GM23248 (cell line): ENCODE results near the gene TAF11L14. TPM values are rescaled to one million over a fixed set of nuclear protein-coding genes. Genes with fewer than 3 reads are reported as not detected.
"Not testable (repeated sequence)": the region's sequence is repeated elsewhere in the genome, so short reads cannot be mapped to it uniquely, and the experiment has no call there.

Experiments
- DNase-seq: peaks from one replicate; pipeline ENCODE4 v3.0.0-alpha.2; 2015
- H2AFZ ChIP-seq: fragments of 200-600 bp; sonication (generic); 2 replicates; pipeline ENCODE4 v1.6.1; 2016; ENCODE audit warnings: antibody characterized with exemption
- H3F3A ChIP-seq: fragments of 200-600 bp; sonication (generic); 2 replicates; pipeline ENCODE4 v1.6.1; 2016; ENCODE audit warnings: mild to moderate bottlenecking, antibody characterized with exemption, mixed run types; ENCODE audit not compliant: insufficient read depth
- H3K27ac ChIP-seq: fragments of 200-600 bp; sonication (generic); 2 replicates; pipeline ENCODE4 v1.5.1; 2016; ENCODE audit warnings: mild to moderate bottlenecking
- H3K27me3 ChIP-seq: fragments of 200-600 bp; sonication (generic); replicated peaks from 2 replicates; pipeline ENCODE4 v1.6.1; 2016; ENCODE audit warnings: mild to moderate bottlenecking; ENCODE audit not compliant: insufficient read depth
- H3K36me3 ChIP-seq: fragments of 200-600 bp; sonication (generic); 2 replicates; pipeline ENCODE4 v1.6.1; 2016; ENCODE audit warnings: low read depth, mild to moderate bottlenecking
- H3K4me1 ChIP-seq: fragments of 200-600 bp; sonication (generic); 2 replicates; pipeline ENCODE4 v1.6.1; 2016; ENCODE audit warnings: mild to moderate bottlenecking; ENCODE audit not compliant: insufficient read depth
- H3K4me2 ChIP-seq: fragments of 200-600 bp; sonication (generic); one replicate; pipeline ENCODE4 v1.6.1; 2016; ENCODE audit warnings: mild to moderate bottlenecking; ENCODE audit not compliant: unreplicated experiment
- H3K4me3 ChIP-seq: fragments of 200-600 bp; sonication (generic); 2 replicates; pipeline ENCODE4 v1.5.1; 2016; ENCODE audit warnings: mild to moderate bottlenecking
- H3K79me2 ChIP-seq: fragments of 200-600 bp; sonication (generic); 2 replicates; pipeline ENCODE4 v1.6.1; 2016; ENCODE audit warnings: mild to moderate bottlenecking; ENCODE audit not compliant: insufficient read depth
- H3K9ac ChIP-seq: fragments of 200-600 bp; sonication (generic); 2 replicates; pipeline ENCODE4 v1.6.1; 2016; ENCODE audit warnings: mild to moderate bottlenecking
- H3K9me2 ChIP-seq: fragments of 200-600 bp; sonication (generic); 2 replicates; pipeline ENCODE4 v1.6.1; 2016; ENCODE audit warnings: mixed run types, mild to moderate bottlenecking, moderate library complexity; ENCODE audit not compliant: insufficient read depth
- H3K9me3 ChIP-seq: fragments of 200-600 bp; sonication (generic); one replicate; pipeline ENCODE4 v1.6.1; 2017; ENCODE audit warnings: low read depth
- H4K20me1 ChIP-seq: fragments of 200-600 bp; sonication (generic); 2 replicates; pipeline ENCODE4 v1.6.0; 2016; ENCODE audit not compliant: insufficient read depth
- EZH2 ChIP-seq: fragments of 200-600 bp; sonication (generic); IDR thresholded peaks from 2 replicates; pipeline ENCODE4 v1.6.1; 2018; ENCODE audit warnings: antibody characterized with exemption, mild to moderate bottlenecking; ENCODE audit not compliant: insufficient read depth, poor library complexity, severe bottlenecking
- EZH2phosphoT487 ChIP-seq: fragments of 200-600 bp; sonication (generic); IDR thresholded peaks from 2 replicates; pipeline ENCODE4 v1.6.1; 2018; ENCODE audit warnings: antibody characterized with exemption, moderate library complexity, mild to moderate bottlenecking, low read depth; ENCODE audit not compliant: insufficient read depth
- WGBS, 2 experiments: methylation state at CpG; one replicate each; pipeline ENCODE4 v1.1.6; 2015 to 2017; ENCODE audit warnings: low lambda C conversion rate in 2 of 2, low coverage in 1 of 2; ENCODE audit errors: missing lambda C conversion rate in 2 of 2; 5-methylcytosine and 5-hydroxymethylcytosine counted together
- in situ Hi-C: fragments of 300-500 bp; cut with MboI; formaldehyde crosslinking; loops from 2 replicates; pipeline ENCODE4 v1.15.0; 2020
- polyA plus RNA-seq: library from polyadenylated mRNA; unstranded; fragments of >200 nt; fragmentation: Nextera tagmentation; extraction: Ambion mirVana; gene quantifications from 2 replicates; pipeline ENCODE4 v1.2.1, GENCODE V29; 2016
- total RNA-seq: library from RNA; depleted of rRNA; stranded (reverse); fragments of >200 nt; shearing (Covaris generic); gene quantifications from 2 replicates; pipeline ENCODE4 v1.2.3, GENCODE V29; 2014

Gene TAF11L14
- total and polyA plus RNA-seq, 2 experiments from 2014 or later: not detected

- Histone ChIP-seq H2AFZ (no peak overlapping the region), H3K27ac (no peak overlapping the region), H3K9me2 (no peaks in the 10 kb centered on the region), H3K9ac (no peak overlapping the region), H4K20me1 (no peaks in the 10 kb centered on the region), H3K4me2 (no peak overlapping the region), H3K27me3 (no peaks in the 10 kb centered on the region), H3K79me2 (no peaks in the 10 kb centered on the region), H3K36me3 (no peaks in the 10 kb centered on the region), H3K9me3 (no peaks in the 10 kb centered on the region), H3K4me1 (no peaks in the 10 kb centered on the region), H3K4me3 (no peak overlapping the region), H3F3A (no peaks in the 10 kb centered on the region)
- DNase-seq: no peak
- WGBS, 2 experiments: 66 to 73% methylated on average over 15 to 16 of the region's 17 CpGs
- in situ Hi-C loops: no loop called here
- TF ChIP-seq EZH2 (no peak), EZH2phosphoT487 (no peak)
These were observed 13.6 kb upstream of the TAF11L14 start for GRCh38 chr5:17620627-17621026.

GRCh38 chr5:17625686-17626085 lies 8.6 kb upstream of the TAF11L14 start:
- Histone ChIP-seq H3K9me2 (no peaks in the 10 kb centered on the region), H3F3A (no peaks in the 10 kb centered on the region), H3K27ac (no peak overlapping the region), H3K4me2 (no peak overlapping the region), H3K36me3 (no peaks in the 10 kb centered on the region), H2AFZ (no peak overlapping the region), H3K9me3 (no peaks in the 10 kb centered on the region), H3K9ac (no peak overlapping the region), H3K4me3 (no peak overlapping the region), H3K79me2 (no peaks in the 10 kb centered on the region), H3K27me3 (no peaks in the 10 kb centered on the region), H3K4me1 (no peaks in the 10 kb centered on the region), H4K20me1 (no peaks in the 10 kb centered on the region)
- TF ChIP-seq EZH2phosphoT487: no peak
- TF ChIP-seq EZH2: no peak
- 63 to 66% methylated on average over 11 of the region's 11 CpGs for WGBS, 2 experiments
- no peak for DNase-seq
- in situ Hi-C loops: no loop called here

- H3K4me1 ChIP-seq, DNase-seq, H4K20me1 ChIP-seq, H3K9me2 ChIP-seq, H3K9ac ChIP-seq, H3K4me3 ChIP-seq, H3K27ac ChIP-seq, in situ Hi-C loops, H3F3A ChIP-seq, H3K79me2 ChIP-seq, H3K27me3 ChIP-seq, H3K4me2 ChIP-seq, H3K36me3 ChIP-seq, H3K9me3 ChIP-seq, H2AFZ ChIP-seq: not testable (repeated sequence)
- 60 to 67% methylated on average over 10 to 11 of the region's 12 CpGs for WGBS, 2 experiments
These were observed 2.5 kb upstream of the TAF11L14 start, which contains the start of gene TAF11L13 for GRCh38 chr5:17631788-17632187. TAF11L13 (plus strand) TSS chr5:17632088.

- H3K27ac ChIP-seq, H4K20me1 ChIP-seq, in situ Hi-C loops, H3K27me3 ChIP-seq, H3K9me3 ChIP-seq, H3K9ac ChIP-seq, H2AFZ ChIP-seq, H3K9me2 ChIP-seq, H3K4me2 ChIP-seq, H3K79me2 ChIP-seq, H3K36me3 ChIP-seq, H3F3A ChIP-seq, DNase-seq, H3K4me3 ChIP-seq, H3K4me1 ChIP-seq: not testable (repeated sequence)
- 54 to 65% methylated on average over 10 of the region's 10 CpGs for WGBS, 2 experiments
These were observed 15.0 kb downstream of the TAF11L14 start for GRCh38 chr5:17649232-17649631.

- H3F3A ChIP-seq, H3K36me3 ChIP-seq, H2AFZ ChIP-seq, H3K9me3 ChIP-seq, H3K9me2 ChIP-seq, H3K4me1 ChIP-seq, H3K27ac ChIP-seq, H4K20me1 ChIP-seq, in situ Hi-C loops, H3K4me3 ChIP-seq, DNase-seq, H3K79me2 ChIP-seq, H3K27me3 ChIP-seq, H3K9ac ChIP-seq, H3K4me2 ChIP-seq: not testable (repeated sequence)
- 83 to 85% methylated on average over 23 to 32 of the region's 32 CpGs for WGBS, 2 experiments
These were observed 21.0 kb downstream of the TAF11L14 start for GRCh38 chr5:17655201-17655759.
